Gastroesophageal sphincter (tissue), 3 donors: Measurements from ENCODE around the gene PRKCZ.

ENCODE experiments used
- CTCF ChIP-seq, 4 experiments: fragments of 200-600 bp in 2 of 4; fragments of 450-650 bp in 2 of 4; sonication (generic) in 1 of 4; IDR thresholded peaks; one replicate each; pipeline ENCODE4 v1.5.1; 2017 to 2019; ENCODE audit warnings: antibody characterized with exemption in 4 of 4, mild to moderate bottlenecking in 2 of 4, moderate library complexity in 2 of 4
- POLR2A ChIP-seq, 2 donors: fragments of 450-650 bp; IDR thresholded peaks; one replicate each; pipeline ENCODE4 v1.6.1; 2017; ENCODE audit warnings: antibody characterized with exemption in 2 of 2, mild to moderate bottlenecking in 2 of 2, moderate library complexity in 1 of 2
- POLR2AphosphoS5 ChIP-seq: sonication (generic); formaldehyde crosslinking; IDR thresholded peaks from one replicate; pipeline ENCODE4 v1.6.1; 2017; ENCODE audit warnings: antibody characterized with exemption

DNA sequence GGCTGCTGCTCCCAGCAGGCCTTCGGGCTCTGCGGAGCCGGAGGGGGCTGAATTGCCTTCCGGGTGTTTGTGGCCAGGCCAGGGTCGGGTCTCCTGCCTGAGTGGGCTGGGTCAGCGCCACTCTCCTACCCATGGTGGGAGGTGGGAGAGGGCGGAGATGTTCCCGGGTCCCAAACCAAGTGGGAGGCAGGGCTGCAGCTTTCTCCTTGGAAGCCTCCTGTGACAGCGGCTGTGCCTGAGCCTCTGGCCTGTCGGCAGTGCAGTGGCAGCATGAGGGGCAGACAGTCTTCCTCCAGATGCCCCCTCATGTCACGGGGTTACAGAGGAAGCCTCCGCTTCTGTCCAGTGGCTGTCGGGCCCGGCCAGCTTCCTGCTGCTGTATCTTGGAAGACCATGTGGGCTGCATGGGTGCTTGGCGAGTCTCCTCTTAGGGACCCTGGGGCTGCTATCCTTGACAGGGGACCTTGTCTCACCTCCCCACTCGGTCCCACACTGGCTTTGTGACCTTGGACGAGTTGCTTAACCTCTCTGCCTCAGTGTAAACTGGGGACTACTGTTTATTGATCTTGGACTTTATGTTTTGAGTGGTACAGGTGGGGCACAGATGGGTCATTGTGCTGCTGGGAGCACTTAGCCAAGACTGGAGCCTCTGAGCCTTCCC lies 182.2 kb downstream of the PRKCZ start:
- no peak for TF ChIP-seq POLR2AphosphoS5
- TF ChIP-seq CTCF (IDR thresholded peaks at IDR 0.05) = no peak
- no peak for TF ChIP-seq POLR2A (IDR thresholded peaks at IDR 0.05)
